ENCODE data around the gene DCN.

DCN gene

GRCh38 chr12:91127306-91127705 lies 55.3 kb downstream of the DCN start:
- no peak for DNase-seq (ENCODE audit: extremely low read depth, low read depth)
- no peak for TF ChIP-seq CTCF (IDR thresholded peaks at IDR 0.05; ENCODE audit: low read depth, low read length)

GRCh38 chr12:91126516-91126915 lies 56.1 kb downstream of the DCN start:
- no peak for DNase-seq (ENCODE audit: extremely low read depth, low read depth)
- no peak for TF ChIP-seq CTCF (IDR thresholded peaks at IDR 0.05; ENCODE audit: low read depth, low read length)

- TF ChIP-seq CTCF (IDR thresholded peaks at IDR 0.05; ENCODE audit: low read depth, low read length): no peak
- no peak for DNase-seq (ENCODE audit: extremely low read depth, low read depth)
Observed at GRCh38 chr12:91123236-91123916, 59.2 kb downstream of the DCN start.

- no peak for TF ChIP-seq CTCF (IDR thresholded peaks at IDR 0.05; ENCODE audit: low read depth, low read length)
- DNase-seq (ENCODE audit: extremely low read depth, low read depth): no peak
Observed at GRCh38 chr12:91120781-91121180, 61.8 kb downstream of the DCN start.

- TF ChIP-seq CTCF (IDR thresholded peaks at IDR 0.05; ENCODE audit: low read depth, low read length): no peak
- no peak for DNase-seq (ENCODE audit: extremely low read depth, low read depth)
Observed at GRCh38 chr12:91119089-91119488, 63.5 kb downstream of the DCN start.

- no peak for TF ChIP-seq CTCF (IDR thresholded peaks at IDR 0.05; ENCODE audit: low read depth, low read length)
- no peak for DNase-seq (ENCODE audit: extremely low read depth, low read depth)
Observed at GRCh38 chr12:91113621-91114020, 69.0 kb downstream of the DCN start.

GRCh38 chr12:91111366-91112325 lies 71.0 kb downstream of the DCN start, which contains the start of gene LUM:
LUM (minus strand) TSS chr12:91111494; CDS start chr12:91108979, 2,515 bp downstream.
- DNase-seq (ENCODE audit: extremely low read depth, low read depth): peak; percentile 64
- no peak for TF ChIP-seq CTCF (IDR thresholded peaks at IDR 0.05; ENCODE audit: low read depth, low read length)
